HS-27A (cell line): ENCODE results near the gene CTDSP2.
A peak's percentile ranks its signal among the peaks of the same experiment; 100 is the strongest.
"Not testable (repeated sequence)": the region's sequence is repeated elsewhere in the genome, so short reads cannot be mapped to it uniquely, and the experiment has no call there.

ENCODE experiments used
- DNase-seq: peaks from one replicate; pipeline ENCODE4 v3.0.0-alpha.2; 2012; ENCODE audit warnings: low read depth, missing footprints

Gene CTDSP2

GRCh38 chr12:57852620-57853500 lies 6.3 kb upstream of the CTDSP2 start:
- DNase-seq, result no peak

GRCh38 chr12:57852200-57852599 lies 5.7 kb upstream of the CTDSP2 start:
- DNase-seq, result no peak

DNA sequence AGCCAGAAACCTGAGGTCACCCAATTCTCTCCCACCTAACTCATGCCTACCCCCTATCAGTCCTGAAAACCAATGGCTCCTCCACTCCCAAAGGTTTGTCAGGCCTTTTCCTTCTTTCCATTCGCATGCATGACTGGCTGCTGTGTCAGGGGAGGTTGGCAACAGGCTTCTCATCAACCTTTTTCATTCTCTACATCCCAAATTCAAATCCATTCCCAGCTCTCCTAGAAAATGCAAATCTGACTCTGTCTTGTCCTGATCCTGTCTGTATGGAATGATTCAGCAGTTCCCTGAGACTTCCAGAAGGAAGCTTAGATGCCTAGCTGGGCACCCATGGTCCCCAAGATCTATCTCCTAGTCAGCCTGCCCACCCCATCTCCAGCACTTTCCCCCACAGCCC lies 5.0 kb upstream of the CTDSP2 start:
- DNase-seq, result no peak

- DNase-seq, result no peak
These were observed 4.4 kb upstream of the CTDSP2 start for GRCh38 chr12:57850854-57851430.

- DNase-seq, result not testable (repeated sequence)
These were observed 2.9 kb upstream of the CTDSP2 start for GRCh38 chr12:57849447-57849846.

- no peak for DNase-seq
These were observed 2.5 kb upstream of the CTDSP2 start for GRCh38 chr12:57849035-57849434.

DNA sequence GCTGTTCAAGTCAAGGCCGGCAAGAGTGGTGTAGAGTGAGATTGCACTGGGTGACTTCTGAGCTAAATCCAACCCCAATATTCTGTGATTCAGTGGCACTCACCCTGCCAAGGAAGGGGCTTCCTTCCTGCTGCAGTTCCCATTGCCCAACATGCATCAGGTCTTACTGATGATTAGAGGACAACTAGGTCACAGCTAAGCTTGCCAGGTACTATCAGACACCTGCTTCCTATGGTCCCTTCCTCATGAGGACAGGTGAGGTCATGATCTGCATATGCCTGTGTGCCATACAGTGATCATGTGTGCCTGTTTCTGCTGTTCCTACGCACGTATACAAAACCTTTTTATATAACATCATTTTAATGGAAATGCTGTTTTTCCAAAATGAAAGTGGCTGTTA lies 1.7 kb upstream of the CTDSP2 start:
- no peak for DNase-seq

DNA sequence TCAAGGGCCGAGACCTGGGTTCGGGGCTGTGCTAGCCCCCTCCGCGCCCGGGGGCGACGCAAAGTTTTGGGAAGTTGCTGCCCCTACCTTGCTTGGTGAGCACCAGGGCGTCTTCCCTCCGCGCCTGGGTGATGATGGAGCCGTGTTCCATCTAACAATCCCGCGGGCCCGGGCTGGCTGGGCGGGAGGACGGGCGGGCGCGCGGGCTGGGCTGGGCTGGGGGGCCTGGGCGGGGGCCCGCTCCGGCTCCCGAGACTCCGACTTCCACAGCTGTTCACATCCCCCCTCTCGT lies 298 bp downstream of the CTDSP2 start:
- no peak for DNase-seq

DNA sequence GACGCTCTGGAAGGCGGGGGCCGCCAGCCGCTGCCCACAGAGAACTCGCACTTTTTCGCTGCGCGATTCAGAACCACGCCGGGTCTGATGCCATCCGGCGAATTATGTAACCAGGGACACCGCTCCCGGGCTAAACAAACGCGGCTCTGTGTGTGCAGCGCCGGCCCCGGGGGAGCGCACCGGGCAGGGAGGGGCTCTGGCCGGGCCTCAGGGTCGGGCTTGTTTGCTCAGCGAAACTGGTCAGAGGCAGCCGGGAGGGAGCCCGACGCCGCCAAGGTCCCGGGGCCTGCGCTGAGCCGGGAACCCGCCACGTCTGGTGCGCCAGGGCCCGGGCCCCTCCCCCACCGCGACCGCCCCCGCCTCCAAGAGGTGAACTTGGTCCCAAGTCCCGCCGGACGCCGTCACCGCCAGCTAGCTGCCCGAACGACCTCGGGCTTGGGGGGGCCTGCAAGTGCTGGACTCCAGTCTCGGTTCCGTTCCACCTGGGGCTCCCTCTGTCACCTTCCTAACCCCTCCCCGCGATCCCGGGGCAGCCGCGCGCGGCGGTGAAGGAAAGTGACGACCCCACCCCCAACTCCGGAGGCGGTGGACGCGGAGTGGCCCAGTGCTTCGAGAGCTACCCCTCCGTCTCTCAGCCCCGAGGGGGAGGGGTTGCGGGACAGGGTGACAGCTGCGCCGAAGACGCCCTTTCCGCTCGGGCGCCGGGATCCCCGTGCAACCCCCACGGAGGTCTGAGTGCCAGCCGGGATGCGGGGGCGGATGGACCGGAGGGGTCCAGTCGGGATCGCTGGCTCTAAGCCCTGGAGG lies 848 bp downstream of the CTDSP2 start:
- DNase-seq, result peak; percentile 29

GRCh38 chr12:57844709-57845477 lies 1.6 kb downstream of the CTDSP2 start:
- DNase-seq, result peak; percentile 45

DNA sequence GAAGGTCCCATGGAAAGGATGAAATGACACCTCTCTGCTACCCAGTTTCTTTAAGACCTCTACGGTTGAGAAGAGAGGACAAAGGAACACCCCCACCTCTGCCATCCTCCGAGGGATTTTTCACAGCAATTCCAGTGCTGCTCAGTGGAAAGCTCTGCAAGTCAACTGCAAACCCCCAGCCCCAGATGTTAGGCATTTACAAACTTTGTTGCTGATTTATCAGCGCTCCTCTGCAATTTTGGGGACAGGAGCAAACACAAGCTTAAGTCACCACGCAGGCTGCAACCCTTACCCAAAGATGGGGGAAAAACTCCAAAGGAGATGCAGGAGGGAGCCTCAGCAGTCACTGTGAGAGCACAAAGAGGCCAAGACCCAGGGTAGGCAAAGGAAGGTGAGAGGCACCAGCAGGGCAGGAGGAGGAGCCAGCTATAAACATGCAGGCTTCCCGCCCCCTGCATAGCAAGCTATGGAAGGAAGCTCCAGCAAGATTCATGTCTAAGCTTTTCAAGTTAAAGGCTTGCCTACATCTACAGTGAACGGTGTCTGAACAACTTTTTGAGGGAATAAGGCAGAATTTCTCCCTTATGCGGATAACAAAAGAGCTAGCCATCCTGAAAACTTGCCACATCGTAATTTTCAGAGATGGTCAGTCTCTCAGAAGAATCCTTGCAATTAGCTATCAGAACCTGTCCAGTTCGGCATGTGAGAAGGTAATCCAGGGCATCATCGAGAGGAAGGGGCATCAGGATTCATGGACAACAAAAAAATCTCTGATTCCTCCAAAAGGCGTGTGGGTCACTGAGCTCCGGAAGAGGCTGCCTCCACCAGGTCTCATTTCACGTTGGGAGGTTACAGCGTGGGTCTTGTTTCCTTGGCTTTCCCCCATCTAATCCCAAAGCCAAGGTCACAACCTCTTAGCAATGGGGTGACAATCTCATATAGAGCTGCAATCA lies 3.9 kb downstream of the CTDSP2 start:
- no peak for DNase-seq

DNA sequence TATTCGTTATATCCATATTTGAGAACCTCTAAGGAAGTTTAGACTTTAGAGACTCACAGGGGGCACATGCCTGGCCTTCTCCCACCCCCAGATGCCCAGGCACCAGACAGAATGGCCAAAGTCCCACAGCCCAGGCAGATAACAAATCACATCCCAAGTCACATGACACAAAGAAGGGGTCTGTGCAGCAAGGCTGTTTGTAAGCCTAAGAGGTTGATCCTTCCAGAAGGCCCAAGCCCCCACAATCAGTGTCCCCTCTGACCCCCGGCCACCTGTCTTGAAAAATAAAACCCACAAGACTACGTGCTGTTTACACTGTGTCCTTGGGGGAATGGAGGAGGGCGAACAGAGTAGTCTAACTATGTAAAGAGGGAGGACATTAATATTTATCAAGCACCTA lies 5.1 kb downstream of the CTDSP2 start:
- DNase-seq, result no peak

GRCh38 chr12:57840726-57841125 lies 5.8 kb downstream of the CTDSP2 start:
- DNase-seq, result no peak

DNA sequence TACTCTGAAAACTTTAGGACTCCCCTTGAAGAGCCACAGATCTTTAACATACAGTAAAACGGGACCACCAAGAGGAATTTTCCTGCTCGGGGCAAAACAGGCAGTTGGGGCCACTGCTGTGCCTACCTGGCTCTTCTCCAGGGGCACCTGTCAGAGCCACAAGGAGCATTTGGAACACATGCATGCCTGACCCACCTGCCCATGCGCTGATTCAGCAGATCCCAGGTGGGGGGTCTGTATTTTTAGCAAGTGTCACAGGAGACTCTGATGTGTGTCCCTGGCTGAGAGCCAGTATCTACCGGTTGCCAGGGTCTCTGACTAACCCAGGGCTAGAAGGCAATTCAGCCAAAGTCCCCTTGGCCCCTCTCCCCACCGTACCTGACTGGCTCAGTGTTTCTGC lies 6.5 kb downstream of the CTDSP2 start:
- DNase-seq, result no peak

GRCh38 chr12:57838594-57839302 lies 7.8 kb downstream of the CTDSP2 start:
- no peak for DNase-seq

DNA sequence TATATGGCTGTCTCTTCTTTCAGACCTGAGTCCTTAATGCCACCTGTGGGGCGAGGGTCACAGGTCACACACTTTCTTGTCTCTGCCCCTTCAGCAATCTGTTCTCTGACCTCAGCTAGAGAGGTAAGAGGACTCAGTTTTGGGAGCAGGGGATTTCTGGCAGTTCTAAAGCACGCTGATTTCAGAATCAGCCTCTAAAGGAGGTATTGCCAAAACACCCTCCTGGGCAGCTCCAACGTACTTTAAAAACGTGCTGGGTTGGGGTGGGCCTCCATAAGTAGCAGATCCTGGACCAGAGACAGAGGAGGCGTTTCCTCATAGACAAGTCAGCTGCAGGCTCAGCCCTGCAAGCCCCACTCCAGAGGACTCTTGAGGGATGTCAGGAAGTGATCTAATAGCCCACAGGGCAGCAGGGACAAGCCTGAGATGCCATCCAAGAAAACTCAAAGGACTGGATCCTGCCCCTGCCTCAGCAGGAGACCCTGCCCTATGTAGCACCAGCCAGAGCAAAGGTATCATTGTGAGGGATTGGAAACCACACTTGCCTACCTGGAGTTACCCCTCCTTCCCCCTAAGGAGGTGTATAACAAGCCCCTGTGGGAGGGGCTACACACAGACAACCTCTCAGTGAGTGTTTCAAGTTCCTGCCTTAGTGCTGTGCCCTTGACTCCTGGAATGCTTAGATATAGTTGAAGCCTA lies 8.5 kb downstream of the CTDSP2 start:
- DNase-seq, result peak; percentile 36

- peak; percentile 76 for DNase-seq
These were observed 9.8 kb downstream of the CTDSP2 start for GRCh38 chr12:57836442-57837375.

DNA sequence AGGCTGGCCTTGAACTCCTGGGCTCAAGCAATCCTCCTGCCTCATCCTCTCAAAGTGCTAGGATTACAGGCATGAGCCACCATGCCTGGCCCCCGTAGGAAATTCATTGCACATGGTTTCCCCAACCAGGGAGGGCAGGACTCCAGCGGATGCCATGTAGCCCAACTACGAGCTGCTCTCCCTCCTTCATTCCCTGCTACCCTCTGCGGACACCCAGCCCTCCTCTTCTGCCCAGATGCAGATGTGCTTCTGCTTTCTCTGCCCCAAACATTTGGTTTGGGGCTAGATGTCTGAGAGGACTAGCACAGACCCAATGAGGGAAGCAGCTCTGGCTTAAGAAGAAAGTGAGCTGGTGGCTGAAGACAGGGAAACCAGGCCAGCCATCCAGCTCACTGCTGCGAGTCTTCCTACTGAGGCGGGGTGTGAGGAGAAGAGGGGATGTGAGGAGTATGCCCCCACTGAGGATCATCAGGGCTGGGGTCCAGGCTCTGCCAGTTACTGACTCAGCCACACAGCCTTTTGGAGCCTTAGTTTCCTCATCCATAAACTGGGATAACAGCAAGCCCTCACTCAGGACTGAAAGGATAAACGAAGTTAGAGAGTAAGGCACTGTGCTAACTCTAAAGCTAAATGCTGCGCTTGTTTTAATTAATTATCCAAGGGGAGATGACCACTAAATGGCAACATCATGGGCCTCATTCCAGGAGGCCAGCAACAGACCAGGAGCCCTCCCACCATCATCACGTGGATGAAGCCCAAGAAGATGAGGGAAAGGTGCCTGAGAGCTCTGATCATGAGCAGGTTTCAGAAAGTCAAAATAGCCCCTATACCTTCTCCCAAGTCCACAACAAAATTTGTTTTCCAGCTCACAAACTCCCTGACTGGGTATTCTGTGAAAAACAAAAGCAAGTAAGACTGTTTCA lies 10.9 kb downstream of the CTDSP2 start:
- DNase-seq, result no peak
